Heart left ventricle (tissue), 13 donors: Measurements from ENCODE around the gene RNF133.

Source experiments
- CTCF ChIP-seq, 12 donors: fragments of 200-600 bp; sonication (generic) in 4 of 12; IDR thresholded peaks; one replicate each; pipeline versions ENCODE4 v1.5.0 to v1.8.0; 2018 to 2022; ENCODE audit warnings: antibody characterized with exemption in 12 of 12, mild to moderate bottlenecking in 5 of 12
- POLR2A ChIP-seq, 2 donors: fragments of 450-650 bp; IDR thresholded peaks; one replicate each; pipeline ENCODE4 v1.6.1; 2017; ENCODE audit warnings: antibody characterized with exemption in 2 of 2, mild to moderate bottlenecking in 2 of 2, moderate library complexity in 2 of 2
- donor health status: ischemic (EF 13 %, LVEDD 7.1; RV severe dilation, severe dysfunction).
- donor health status: DM: no; HTN: yes; CAD: no.
- donor health status: DM: no; HTN: no; CAD: no.
- donor health status: ischemic (EF 25% LVEDD 6.9; RV normal size, moderate dysfunction).
- donor health status: ischemic (EF 25% LVEDD 5.7; RV mildly dilated, moderate dysfunction).
- donor health status: ischemic (EF 35%, LVEDD 5.7; RV mildly dilated, moderate dysfunction).
- donor health status: nonischemic (EF 11% LVEDD 7.7; RV severe dilation, severe dysfunction).
- donor health status: DM: yes; HTN: yes; CAD: no.
- donor health status: PGD.
- donor health status: ischemic (EF 29% LVEDD 5.4; RV normal size, mild dysfunction).
- donor health status: nonischemic (EF 23%, LVEDD 6.1; RV moderate dilation, normal function).

DNA sequence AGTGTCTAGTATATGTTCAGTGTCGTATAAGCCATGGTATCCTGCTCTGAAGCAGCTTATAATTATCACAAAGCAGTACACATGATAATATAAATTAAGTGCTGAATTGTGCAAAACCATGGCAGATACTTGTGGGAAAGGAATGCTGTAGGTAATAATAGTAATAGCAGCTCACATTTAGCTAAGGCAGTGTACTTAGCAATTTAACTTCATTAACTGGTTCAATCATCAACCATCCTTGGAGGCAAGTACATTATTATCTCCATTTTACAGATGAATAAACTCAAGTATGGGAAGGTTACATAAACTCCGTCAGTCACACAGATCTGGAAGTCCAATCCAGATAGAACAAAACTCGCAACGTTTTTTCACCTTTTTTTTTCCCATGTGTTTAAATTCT is 25.4 kb upstream of the RNF133 start:
- TF ChIP-seq CTCF (IDR thresholded peaks at IDR 0.05) (no peak), POLR2A (IDR thresholded peaks at IDR 0.05) (no peak)
